Transverse colon (tissue), 4 donors: ENCODE results near the gene GNAQ. TPM values are rescaled to one million over a fixed set of nuclear protein-coding genes. Genes with fewer than 3 reads are reported as not detected.
A peak's percentile ranks its signal among the peaks of the same experiment; 100 is the strongest.

Experiments used
- DNase-seq: peaks from one replicate; pipeline ENCODE4 v3.0.0-alpha.2; 2019
- H3K27ac ChIP-seq, 4 donors: fragments of 200-600 bp; sonication (generic); 2 replicates each; pipeline ENCODE4 v1.5.1; 2016 to 2018; ENCODE audit warnings: inconsistent platforms in 4 of 4
- H3K27me3 ChIP-seq: fragments of 200-600 bp; sonication (generic); 2 replicates; pipeline ENCODE4 v1.5.1; 2017; ENCODE audit warnings: inconsistent platforms
- H3K36me3 ChIP-seq, 4 donors: fragments of 200-600 bp; sonication (generic); 2 replicates each; pipeline ENCODE4 v1.5.1; 2017 to 2019; ENCODE audit warnings: inconsistent platforms in 4 of 4
- H3K4me1 ChIP-seq, 4 donors: fragments of 200-600 bp; sonication (generic); 2 replicates each; pipeline ENCODE4 v1.5.1; 2017 to 2020; ENCODE audit warnings: inconsistent platforms in 4 of 4
- H3K4me3 ChIP-seq, 4 donors: fragments of 200-600 bp; sonication (generic); 1 replicate in 1 of 4; 2 replicates in 3 of 4; pipeline versions ENCODE4 v1.5.1 to v1.6.1; 2017 to 2019; ENCODE audit warnings: inconsistent platforms in 4 of 4
- H3K9me3 ChIP-seq, 2 donors: fragments of 200-600 bp; sonication (generic); 2 replicates each; pipeline ENCODE4 v1.5.1; 2017 to 2019; ENCODE audit warnings: inconsistent platforms in 2 of 2
- EP300 ChIP-seq: sonication (generic); formaldehyde crosslinking; IDR thresholded peaks from one replicate; pipeline ENCODE4 v1.6.1; 2017; ENCODE audit warnings: antibody characterized with exemption, low read depth
- POLR2A ChIP-seq: fragments of 450-650 bp; IDR thresholded peaks from one replicate; pipeline ENCODE4 v1.6.1; 2016; ENCODE audit warnings: antibody characterized with exemption, mild to moderate bottlenecking, moderate library complexity
- POLR2AphosphoS5 ChIP-seq, 3 donors: sonication (generic); formaldehyde crosslinking; IDR thresholded peaks; one replicate each; pipeline ENCODE4 v1.6.1; 2016; ENCODE audit warnings: antibody characterized with exemption in 3 of 3
- WGBS, 2 donors: methylation state at CpG; one replicate each; pipeline ENCODE4 v1.1.5; 2018; ENCODE audit warnings: low coverage in 1 of 2; 5-methylcytosine and 5-hydroxymethylcytosine counted together
- in situ Hi-C, 4 donors: fragments of 200-750 bp; cut with MboI; loops; one replicate each; pipeline versions ENCODE4 v1.15.0 to v1.15.1; 2017; ENCODE audit warnings: low sequenced_read_pairs in 3 of 4, low pct_ligation_motif_present in 1 of 4, low pct_unique_long_range_greater_than_20kb in 1 of 4
- intact Hi-C: fragments of 100-400 bp; cut with DNase I; formaldehyde crosslinking; loops from one replicate; pipeline ENCODE4 v1.15.1; 2023; ENCODE audit warnings: low total_unique reads
- total RNA-seq, 4 donors: library from RNA; depleted of rRNA; stranded (reverse); fragments of >200 nt; gene quantifications; one replicate each; pipeline ENCODE4 v1.1.0, GENCODE V29; 2016
- TF ChIP-seq, protein P1 (sequence below), 5 experiments: fragments of 200-600 bp in 3 of 5; fragments of 450-650 bp in 2 of 5; sonication (generic) in 3 of 5; IDR thresholded peaks; 1 replicate in 2 of 5; 2 replicates in 3 of 5; pipeline ENCODE4 v1.5.1; 2016 to 2017; ENCODE audit warnings: antibody characterized with exemption in 5 of 5, inconsistent platforms in 3 of 5, mild to moderate bottlenecking in 2 of 5, moderate library complexity in 1 of 5

GNAQ gene
- total RNA-seq, 4 donors from 2014 or later: 36.3 to 54.9 (median 47.1) TPM

DNA sequence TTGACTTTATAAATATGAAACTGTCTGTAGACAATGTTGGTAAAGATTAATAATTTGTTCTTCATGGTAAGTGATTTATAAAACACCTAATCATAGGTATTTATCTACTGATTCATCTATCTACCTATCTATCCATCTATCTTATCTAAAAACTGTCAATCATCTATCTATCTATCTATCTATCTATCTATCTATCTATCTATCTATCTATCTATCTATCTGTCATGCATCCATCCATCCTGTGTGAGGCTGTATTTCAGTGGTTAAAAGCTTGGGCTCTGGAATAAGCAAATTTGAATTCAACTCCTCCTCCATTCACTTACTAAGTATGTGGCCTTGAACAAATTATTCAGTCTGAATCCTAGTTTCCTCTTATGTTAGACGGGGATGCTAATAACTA, 221.6 kb downstream of the GNAQ start:
- TF ChIP-seq EP300 (no peak), POLR2AphosphoS5 (IDR thresholded peaks at IDR 0.05) (no peak), POLR2A (no peak)
- TF ChIP-seq, protein P1, sequence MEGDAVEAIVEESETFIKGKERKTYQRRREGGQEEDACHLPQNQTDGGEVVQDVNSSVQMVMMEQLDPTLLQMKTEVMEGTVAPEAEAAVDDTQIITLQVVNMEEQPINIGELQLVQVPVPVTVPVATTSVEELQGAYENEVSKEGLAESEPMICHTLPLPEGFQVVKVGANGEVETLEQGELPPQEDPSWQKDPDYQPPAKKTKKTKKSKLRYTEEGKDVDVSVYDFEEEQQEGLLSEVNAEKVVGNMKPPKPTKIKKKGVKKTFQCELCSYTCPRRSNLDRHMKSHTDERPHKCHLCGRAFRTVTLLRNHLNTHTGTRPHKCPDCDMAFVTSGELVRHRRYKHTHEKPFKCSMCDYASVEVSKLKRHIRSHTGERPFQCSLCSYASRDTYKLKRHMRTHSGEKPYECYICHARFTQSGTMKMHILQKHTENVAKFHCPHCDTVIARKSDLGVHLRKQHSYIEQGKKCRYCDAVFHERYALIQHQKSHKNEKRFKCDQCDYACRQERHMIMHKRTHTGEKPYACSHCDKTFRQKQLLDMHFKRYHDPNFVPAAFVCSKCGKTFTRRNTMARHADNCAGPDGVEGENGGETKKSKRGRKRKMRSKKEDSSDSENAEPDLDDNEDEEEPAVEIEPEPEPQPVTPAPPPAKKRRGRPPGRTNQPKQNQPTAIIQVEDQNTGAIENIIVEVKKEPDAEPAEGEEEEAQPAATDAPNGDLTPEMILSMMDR (IDR thresholded peaks at IDR 0.05): no peak
- no peaks in the 10 kb centered on the region for H3K36me3 ChIP-seq
- no peak for DNase-seq
- H3K4me3 ChIP-seq: no peak overlapping the region
- in situ Hi-C loops: no loop called here
- intact Hi-C loops: no loop called here
- H3K4me1 ChIP-seq: peaks cover 4 to 32% (median 24%) of the 10 kb centered on the region in 4 donors
- H3K27ac ChIP-seq: no peak overlapping the region
- no peaks in the 10 kb centered on the region for H3K27me3 ChIP-seq
- WGBS, 2 donors: 75 to 81% methylated on average over 1 of the region's 1 CpG
- H3K9me3 ChIP-seq: no peaks in the 10 kb centered on the region

DNA sequence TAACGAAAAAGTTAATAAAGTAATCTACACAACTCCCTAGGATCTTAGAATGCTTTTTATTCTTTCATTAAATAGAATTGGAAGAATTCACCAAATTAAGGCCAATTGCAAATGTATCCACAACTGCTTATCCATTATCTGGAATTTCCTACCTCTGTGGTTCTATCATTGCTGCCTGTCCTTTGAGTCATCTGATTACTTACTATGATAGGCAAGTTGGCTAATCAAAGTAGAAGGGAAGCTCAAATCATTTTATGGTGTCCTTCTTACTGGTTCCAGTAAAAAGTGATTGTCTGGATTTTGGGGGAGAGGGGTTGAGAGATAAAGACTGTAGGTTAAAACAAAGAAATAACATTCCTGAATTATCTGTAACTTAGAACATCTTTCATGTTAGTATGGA, 222.1 kb downstream of the GNAQ start:
- in situ Hi-C loops: no loop called here
- 89 to 100% methylated on average over 1 of the region's 1 CpG for WGBS, 2 donors
- H3K4me1 ChIP-seq: peaks cover 4 to 33% (median 24%) of the 10 kb centered on the region in 4 donors
- no peak overlapping the region for H3K27ac ChIP-seq
- TF ChIP-seq, protein P1 (IDR thresholded peaks at IDR 0.05): no peak
- no peak for TF ChIP-seq POLR2A
- TF ChIP-seq EP300: no peak
- TF ChIP-seq POLR2AphosphoS5 (IDR thresholded peaks at IDR 0.05): no peak
- intact Hi-C loops: no loop called here
- H3K27me3 ChIP-seq: no peaks in the 10 kb centered on the region
- no peak overlapping the region for H3K4me3 ChIP-seq
- no peak for DNase-seq
- H3K9me3 ChIP-seq: no peaks in the 10 kb centered on the region
- no peaks in the 10 kb centered on the region for H3K36me3 ChIP-seq

DNA sequence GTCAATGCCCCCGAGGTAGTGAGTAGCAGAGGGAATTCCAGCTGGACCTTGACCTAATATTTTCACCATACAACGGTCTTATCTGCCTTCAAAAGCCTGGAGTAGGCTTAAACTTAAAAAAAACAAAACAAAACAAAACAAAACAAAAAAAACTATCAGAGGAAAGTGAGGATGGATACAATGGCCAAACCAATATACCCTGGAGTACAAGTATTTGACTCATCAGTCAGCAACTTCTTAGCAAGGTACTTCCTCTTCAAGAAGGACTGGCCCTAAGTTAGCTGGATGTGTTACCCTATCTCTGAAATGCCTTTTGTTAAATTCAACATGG, 222.9 kb downstream of the GNAQ start:
- no peaks in the 10 kb centered on the region for H3K36me3 ChIP-seq
- TF ChIP-seq POLR2AphosphoS5 (IDR thresholded peaks at IDR 0.05): no peak
- no peak for TF ChIP-seq EP300
- TF ChIP-seq POLR2A: no peak
- TF ChIP-seq, protein P1 (IDR thresholded peaks at IDR 0.05): no peak
- intact Hi-C loops (no loop called here), in situ Hi-C loops (no loop called here)
- H3K27me3 ChIP-seq: no peaks in the 10 kb centered on the region
- peaks cover 4 to 41% (median 26%) of the 10 kb centered on the region in 4 donors for H3K4me1 ChIP-seq
- no peak overlapping the region for H3K4me3 ChIP-seq
- no peak for DNase-seq
- H3K9me3 ChIP-seq: no peaks in the 10 kb centered on the region
- 38 to 69% methylated on average over 2 of the region's 2 CpGs for WGBS, 2 donors
- peak overlapping the region in 3 of 4 donors; percentile 64 to 72 (median 65) for H3K27ac ChIP-seq

DNA sequence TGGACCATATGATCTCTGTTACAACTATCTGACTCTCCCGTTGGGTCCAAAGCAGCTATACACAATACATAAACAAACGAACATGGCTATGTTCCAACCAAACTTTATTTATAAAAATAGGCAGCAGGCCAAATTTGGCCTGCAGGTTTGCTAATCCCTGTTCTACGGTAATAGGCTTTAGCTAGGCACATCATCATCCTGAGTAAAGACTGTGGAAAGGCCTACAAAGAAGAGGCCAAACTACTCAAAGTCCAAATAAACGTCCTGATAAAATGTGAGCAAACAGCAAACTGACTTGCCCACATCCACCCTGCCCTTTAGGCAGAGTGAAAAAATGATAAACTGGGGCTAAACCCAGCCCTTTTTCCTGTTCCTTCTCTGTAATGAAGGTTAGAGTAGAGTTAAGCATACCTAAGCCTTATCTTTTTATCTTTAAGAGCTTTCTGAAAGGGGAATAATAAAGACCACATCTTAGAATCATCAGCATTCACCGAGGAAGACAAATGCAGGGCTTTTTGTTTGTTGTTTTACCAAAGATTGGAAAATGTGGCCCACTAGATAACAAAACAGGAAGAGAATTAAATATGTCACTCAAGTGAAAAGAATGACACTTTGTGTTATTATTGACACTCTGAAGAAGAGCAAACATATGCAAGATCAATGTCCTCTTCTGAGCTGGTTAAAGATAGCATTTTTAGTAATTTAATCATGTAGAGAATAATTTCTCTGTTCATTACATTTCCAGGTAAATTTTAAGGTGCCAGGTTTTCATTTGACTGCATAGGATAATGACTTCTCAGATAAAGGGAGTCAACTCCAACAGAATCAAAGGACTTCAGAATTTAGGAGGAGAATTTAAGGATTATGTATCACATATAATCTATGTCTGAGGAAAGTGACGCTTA, 223.5 kb downstream of the GNAQ start:
- no peaks in the 10 kb centered on the region for H3K36me3 ChIP-seq
- TF ChIP-seq EP300 (no peak), POLR2AphosphoS5 (IDR thresholded peaks at IDR 0.05) (no peak), POLR2A (no peak)
- TF ChIP-seq, protein P1 (IDR thresholded peaks at IDR 0.05): no peak
- WGBS, 2 donors: 38 to 46% methylated on average over 5 to 6 of the region's 6 CpGs
- intact Hi-C loops (no loop called here), in situ Hi-C loops (no loop called here)
- DNase-seq: no peak
- H3K27me3 ChIP-seq: no peaks in the 10 kb centered on the region
- no peak overlapping the region for H3K4me3 ChIP-seq
- peak overlapping the region; percentile 42 to 72 (median 64) for H3K27ac ChIP-seq
- H3K4me1 ChIP-seq: peaks cover 10 to 47% (median 29%) of the 10 kb centered on the region in 4 donors
- no peaks in the 10 kb centered on the region for H3K9me3 ChIP-seq
